GM23338 (cell line): Measurements from ENCODE around the gene GRID1. TPM values are rescaled to one million over a fixed set of nuclear protein-coding genes. Genes with fewer than 3 reads are reported as not detected.

Experiments used
- ATAC-seq: fragments of 200-7000 bp; cut with Tn5 transposase; 3 replicates; pipeline ENCODE4 v1.9.1; 2020
- DNase-seq: peaks from one replicate; pipeline ENCODE4 v3.0.0-alpha.2; 2015; ENCODE audit warnings: low spot score
- H2AFZ ChIP-seq: fragments of 200-600 bp; sonication (generic); 2 replicates; pipeline ENCODE4 v1.8.0; 2016; ENCODE audit warnings: antibody characterized with exemption, mild to moderate bottlenecking, moderate library complexity
- H3F3A ChIP-seq: fragments of 200-600 bp; sonication (generic); replicated peaks from 2 replicates; pipeline ENCODE4 v1.8.0; 2017; ENCODE audit warnings: antibody characterized with exemption, mixed run types, low read depth
- H3K27ac ChIP-seq: fragments of 200-600 bp; sonication (generic); 2 replicates; pipeline ENCODE4 v1.6.1; 2016; ENCODE audit warnings: low read depth
- H3K27me3 ChIP-seq: fragments of 200-600 bp; sonication (generic); 2 replicates; pipeline ENCODE4 v1.8.0; 2016; ENCODE audit warnings: mild to moderate bottlenecking, mixed run types, moderate library complexity; ENCODE audit not compliant: insufficient read depth
- H3K36me3 ChIP-seq: fragments of 200-600 bp; sonication (generic); 2 replicates; pipeline ENCODE4 v1.8.0; 2016; ENCODE audit warnings: mild to moderate bottlenecking; ENCODE audit not compliant: insufficient read depth
- H3K4me1 ChIP-seq: fragments of 200-600 bp; sonication (generic); 2 replicates; pipeline ENCODE4 v1.8.0; 2016; ENCODE audit warnings: mild to moderate bottlenecking, moderate library complexity; ENCODE audit not compliant: insufficient read depth
- H3K4me2 ChIP-seq: fragments of 200-600 bp; sonication (generic); 2 replicates; pipeline ENCODE4 v1.7.1; 2017; ENCODE audit warnings: mixed run types
- H3K4me3 ChIP-seq: fragments of 200-600 bp; sonication (generic); 2 replicates; pipeline ENCODE4 v1.6.1; 2016; ENCODE audit warnings: mixed run types
- H3K79me2 ChIP-seq: fragments of 200-600 bp; sonication (generic); replicated peaks from 2 replicates; pipeline ENCODE4 v1.8.0; 2017; ENCODE audit warnings: mild to moderate bottlenecking; ENCODE audit not compliant: insufficient read depth
- H3K9me2 ChIP-seq: fragments of 200-600 bp; sonication (generic); 2 replicates; pipeline ENCODE4 v1.8.0; 2017; ENCODE audit not compliant: insufficient read depth
- H4K20me1 ChIP-seq: fragments of 200-600 bp; sonication (generic); replicated peaks from 2 replicates; pipeline ENCODE4 v1.8.0; 2017; ENCODE audit warnings: mild to moderate bottlenecking; ENCODE audit not compliant: insufficient read depth
- H3K27ac Mint-ChIP-seq: 2 replicates; pipeline ENCODE4 v1.8.0; 2020; ENCODE audit warnings: inconsistent platforms, mild to moderate bottlenecking, moderate library complexity, mixed read lengths
- H3K27me3 Mint-ChIP-seq: 3 replicates; pipeline ENCODE4 v1.8.0; 2022; ENCODE audit warnings: low read depth, mild to moderate bottlenecking, moderate library complexity, mixed read lengths, inconsistent platforms; ENCODE audit not compliant: insufficient read depth, poor library complexity
- H3K36me3 Mint-ChIP-seq: 3 replicates; pipeline ENCODE4 v1.8.0; 2021; ENCODE audit warnings: low read depth, mild to moderate bottlenecking, inconsistent platforms, moderate library complexity, mixed read lengths
- H3K4me1 Mint-ChIP-seq: 3 replicates; pipeline ENCODE4 v1.8.0; 2020; ENCODE audit warnings: mild to moderate bottlenecking, inconsistent platforms, mixed read lengths
- H3K4me3 Mint-ChIP-seq: 3 replicates; pipeline ENCODE4 v1.8.0; 2021; ENCODE audit warnings: moderate library complexity, mild to moderate bottlenecking, inconsistent platforms, mixed read lengths
- H3K9me3 Mint-ChIP-seq: 3 replicates; pipeline ENCODE4 v1.8.0; 2020; ENCODE audit warnings: moderate library complexity, mild to moderate bottlenecking, inconsistent platforms, mixed read lengths
- CREB1 ChIP-seq: fragments of 250-450 bp; sonication (Bioruptor Pico); IDR thresholded peaks from 2 replicates; pipeline ENCODE4 v1.5.0; 2020; ENCODE audit warnings: low read depth, mild to moderate bottlenecking, moderate library complexity
- CTCF ChIP-seq, 2 experiments: fragments of 200-600 bp in 1 of 2; sonication (generic) in 1 of 2; conservative IDR thresholded peaks; 2 replicates each; pipeline versions ENCODE4 v1.5.1 to v1.6.1; 2016 to 2017; ENCODE audit warnings: antibody characterized with exemption in 2 of 2, low read depth in 2 of 2, mild to moderate bottlenecking in 2 of 2, moderate library complexity in 1 of 2
- EZH2 ChIP-seq: fragments of 200-600 bp; sonication (generic); IDR thresholded peaks from one replicate; pipeline ENCODE4 v1.8.0; 2017; ENCODE audit warnings: antibody characterized with exemption, mild to moderate bottlenecking, low read depth; ENCODE audit not compliant: unreplicated experiment
- JUNB ChIP-seq: IDR thresholded peaks from one replicate; pipeline ENCODE4 v1.6.1; 2016; ENCODE audit warnings: antibody characterized with exemption; ENCODE audit not compliant: unreplicated experiment
- NANOG ChIP-seq: IDR thresholded peaks from 2 replicates; pipeline ENCODE4 v1.6.1; 2016; ENCODE audit warnings: antibody characterized with exemption, borderline replicate concordance
- POLR2AphosphoS5 ChIP-seq: IDR thresholded peaks from 2 replicates; pipeline ENCODE4 v1.6.1; 2016; ENCODE audit warnings: antibody characterized with exemption, low read depth
- REST ChIP-seq: IDR thresholded peaks from one replicate; pipeline ENCODE4 v1.6.1; 2018; ENCODE audit warnings: antibody characterized with exemption; ENCODE audit not compliant: unreplicated experiment
- STAT1 ChIP-seq: IDR thresholded peaks from one replicate; pipeline ENCODE4 v1.6.1; 2016; ENCODE audit warnings: antibody characterized with exemption; ENCODE audit not compliant: unreplicated experiment
- ZNF114 ChIP-seq: fragments of 250-450 bp; sonication (Bioruptor Pico); IDR thresholded peaks from 2 replicates; pipeline ENCODE4 v1.5.0; 2020; ENCODE audit warnings: mild to moderate bottlenecking, moderate library complexity
- ZNF331 ChIP-seq: fragments of 250-450 bp; sonication (Bioruptor Pico); IDR thresholded peaks from 2 replicates; pipeline ENCODE4 v1.5.0; 2020; ENCODE audit warnings: low read depth, mild to moderate bottlenecking, moderate library complexity
- ZNF462 ChIP-seq: fragments of 250-450 bp; sonication (Bioruptor Pico); IDR thresholded peaks from 2 replicates; pipeline ENCODE4 v1.5.0; 2020; ENCODE audit warnings: mild to moderate bottlenecking, moderate library complexity
- polyA plus RNA-seq: library from polyadenylated mRNA; unstranded; fragments of >200 nt; fragmentation: Nextera tagmentation; extraction: Ambion mirVana; gene quantifications from 2 replicates; pipeline ENCODE4 v1.2.1, GENCODE V29; 2016
- total RNA-seq: library from RNA; depleted of rRNA; stranded (reverse); fragments of >200 nt; shearing (Covaris generic); gene quantifications from 2 replicates; pipeline ENCODE4 v1.2.3, GENCODE V29; 2014

Gene GRID1
- total and polyA plus RNA-seq, 2 experiments from 2014 or later = 0.14 to 0.15 TPM

GRCh38 chr10:86290933-86291615, 75.5 kb downstream of the GRID1 start:
- H3K4me3 ChIP-seq = no peak overlapping the region
- TF ChIP-seq STAT1 (no peak), REST (no peak), CTCF (conservative IDR thresholded peaks at IDR 0.05; ENCODE audit: low read depth in 2 of 2) (no peak), ZNF114 (CRISPR knock-in tag) (no peak), ZNF331 (no peak), JUNB (no peak), EZH2 (no peak), CREB1 (no peak), POLR2AphosphoS5 (no peak), ZNF462 (CRISPR knock-in tag) (no peak), NANOG (no peak)
- no peaks in the 10 kb centered on the region for H3K79me2 ChIP-seq
- no peaks in the 10 kb centered on the region for H3K36me3 ChIP-seq
- H3K36me3 Mint-ChIP-seq = peaks cover 2% of the 10 kb centered on the region; the same call in 1 of the 3 replicates
- no peak for ATAC-seq
- H3K27me3 ChIP-seq = no peaks in the 10 kb centered on the region
- H2AFZ ChIP-seq = no peak overlapping the region
- peaks cover 19% of the 10 kb centered on the region for H3K27me3 Mint-ChIP-seq
- DNase-seq = no peak
- peaks cover 19% of the 10 kb centered on the region for H3K4me1 ChIP-seq
- H3K9me3 Mint-ChIP-seq = no peaks in the 10 kb centered on the region
- peaks cover 32% of the 10 kb centered on the region for H3K4me1 Mint-ChIP-seq
- H3K4me2 ChIP-seq = no peak overlapping the region
- H3K27ac Mint-ChIP-seq = no peak overlapping the region
- H3K9me2 ChIP-seq = no peaks in the 10 kb centered on the region
- H3K27ac ChIP-seq = no peak overlapping the region
- H3K4me3 Mint-ChIP-seq = no peak overlapping the region
- H4K20me1 ChIP-seq = no peaks in the 10 kb centered on the region
- H3F3A ChIP-seq = no peaks in the 10 kb centered on the region
